DOHH2 (cell line): ENCODE measurements around the gene SMAP2.

Source experiments
- H3F3A ChIP-seq: fragments of 200-600 bp; sonication (generic), shearing (Covaris generic); 2 replicates; pipeline ENCODE4 v1.6.0; 2016; ENCODE audit warnings: antibody characterized with exemption, mild to moderate bottlenecking; ENCODE audit not compliant: control insufficient read depth, insufficient read depth
- H3K27ac ChIP-seq: fragments of 200-600 bp; sonication (generic); 2 replicates; pipeline ENCODE4 v1.5.1; 2014; ENCODE audit warnings: low read depth, mild to moderate bottlenecking, low read length, moderate library complexity
- H3K27me3 ChIP-seq: fragments of 200-600 bp; sonication (generic); 2 replicates; pipeline ENCODE4 v1.6.1; 2014; ENCODE audit warnings: mild to moderate bottlenecking, low read length, mixed read lengths; ENCODE audit not compliant: control insufficient read depth
- H3K36me3 ChIP-seq: fragments of 200-600 bp; sonication (generic); 2 replicates; pipeline ENCODE4 v1.6.1; 2014; ENCODE audit warnings: mild to moderate bottlenecking, low read length, moderate library complexity, mixed read lengths; ENCODE audit not compliant: control insufficient read depth
- H3K4me1 ChIP-seq: fragments of 200-600 bp; sonication (generic); 2 replicates; pipeline ENCODE4 v1.6.1; 2014; ENCODE audit warnings: mild to moderate bottlenecking, low read length, mixed read lengths; ENCODE audit not compliant: control insufficient read depth
- H3K4me2 ChIP-seq: fragments of 200-600 bp; sonication (generic); 2 replicates; pipeline ENCODE4 v1.6.0; 2014; ENCODE audit warnings: mild to moderate bottlenecking, low read length, moderate library complexity
- H3K4me3 ChIP-seq: fragments of 200-600 bp; sonication (generic); 2 replicates; pipeline ENCODE4 v1.5.1; 2014; ENCODE audit warnings: mild to moderate bottlenecking, low read length, mixed read lengths
- H3K79me2 ChIP-seq: fragments of 200-600 bp; sonication (generic); 2 replicates; pipeline ENCODE4 v1.6.1; 2014; ENCODE audit warnings: mild to moderate bottlenecking, low read length, mixed read lengths; ENCODE audit not compliant: control insufficient read depth
- H3K9me2 ChIP-seq: fragments of 200-600 bp; sonication (generic); replicated peaks from 2 replicates; pipeline ENCODE4 v1.6.1; 2014; ENCODE audit warnings: mild to moderate bottlenecking, low read length, mixed read lengths; ENCODE audit not compliant: control insufficient read depth
- H3K9me3 ChIP-seq: fragments of 200-600 bp; sonication (generic); 2 replicates; pipeline ENCODE4 v1.6.1; 2014; ENCODE audit warnings: antibody characterized with exemption, low read length, mixed read lengths; ENCODE audit not compliant: control insufficient read depth, insufficient read depth
- H4K20me1 ChIP-seq: fragments of 200-600 bp; sonication (generic); 2 replicates; pipeline ENCODE4 v1.6.0; 2014; ENCODE audit warnings: low read depth, mild to moderate bottlenecking, antibody characterized with exemption, low read length, moderate library complexity; ENCODE audit not compliant: control insufficient read depth, insufficient read depth
- EZH2phosphoT487 ChIP-seq: fragments of 200-600 bp; sonication (generic); IDR thresholded peaks from 2 replicates; pipeline ENCODE4 v1.6.1; 2017; ENCODE audit warnings: borderline replicate concordance, mild to moderate bottlenecking, antibody characterized with exemption, low read length, moderate library complexity, mixed read lengths
- TF ChIP-seq, protein P1 (sequence below): fragments of 200-600 bp; sonication (generic); IDR thresholded peaks from one replicate; pipeline ENCODE4 v1.5.1; 2014; ENCODE audit warnings: antibody characterized with exemption, mild to moderate bottlenecking, low read depth, low read length; ENCODE audit not compliant: poor library complexity, severe bottlenecking

SMAP2 gene

GRCh38 chr1:40391688-40392145 is 18.2 kb downstream of the SMAP2 start:
- TF ChIP-seq, protein P1, sequence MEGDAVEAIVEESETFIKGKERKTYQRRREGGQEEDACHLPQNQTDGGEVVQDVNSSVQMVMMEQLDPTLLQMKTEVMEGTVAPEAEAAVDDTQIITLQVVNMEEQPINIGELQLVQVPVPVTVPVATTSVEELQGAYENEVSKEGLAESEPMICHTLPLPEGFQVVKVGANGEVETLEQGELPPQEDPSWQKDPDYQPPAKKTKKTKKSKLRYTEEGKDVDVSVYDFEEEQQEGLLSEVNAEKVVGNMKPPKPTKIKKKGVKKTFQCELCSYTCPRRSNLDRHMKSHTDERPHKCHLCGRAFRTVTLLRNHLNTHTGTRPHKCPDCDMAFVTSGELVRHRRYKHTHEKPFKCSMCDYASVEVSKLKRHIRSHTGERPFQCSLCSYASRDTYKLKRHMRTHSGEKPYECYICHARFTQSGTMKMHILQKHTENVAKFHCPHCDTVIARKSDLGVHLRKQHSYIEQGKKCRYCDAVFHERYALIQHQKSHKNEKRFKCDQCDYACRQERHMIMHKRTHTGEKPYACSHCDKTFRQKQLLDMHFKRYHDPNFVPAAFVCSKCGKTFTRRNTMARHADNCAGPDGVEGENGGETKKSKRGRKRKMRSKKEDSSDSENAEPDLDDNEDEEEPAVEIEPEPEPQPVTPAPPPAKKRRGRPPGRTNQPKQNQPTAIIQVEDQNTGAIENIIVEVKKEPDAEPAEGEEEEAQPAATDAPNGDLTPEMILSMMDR: no peak
- TF ChIP-seq EZH2phosphoT487: no peak
- peaks cover 6% of the 10 kb centered on the region; the same call in 1 of the 2 replicates for H4K20me1 ChIP-seq
- no peaks in the 10 kb centered on the region for H3K27me3 ChIP-seq
- peaks cover 26% of the 10 kb centered on the region for H3K36me3 ChIP-seq
- H3K9me3 ChIP-seq: no peaks in the 10 kb centered on the region
- H3K4me2 ChIP-seq: peak overlapping the region; percentile 66
- peaks cover 98% of the 10 kb centered on the region for H3K79me2 ChIP-seq
- H3K27ac ChIP-seq: peak overlapping the region; percentile 61
- H3K9me2 ChIP-seq: no peaks in the 10 kb centered on the region
- peak overlapping the region; percentile 57 for H3K4me3 ChIP-seq
- H3K4me1 ChIP-seq: peaks cover 91% of the 10 kb centered on the region
- H3F3A ChIP-seq: peaks cover 10% of the 10 kb centered on the region

- Histone ChIP-seq H4K20me1 (peaks cover 6% of the 10 kb centered on the region; the same call in 1 of the 2 replicates), H3K4me2 (peak overlapping the region; percentile 66), H3K36me3 (peaks cover 26% of the 10 kb centered on the region), H3K4me1 (peaks cover 91% of the 10 kb centered on the region), H3K27me3 (no peaks in the 10 kb centered on the region), H3K27ac (peak overlapping the region; percentile 61), H3K9me3 (no peaks in the 10 kb centered on the region), H3K79me2 (peaks cover 98% of the 10 kb centered on the region), H3K4me3 (peak overlapping the region; percentile 57), H3F3A (peaks cover 9% of the 10 kb centered on the region; the same call in 1 of the 2 replicates), H3K9me2 (no peaks in the 10 kb centered on the region)
- TF ChIP-seq EZH2phosphoT487: no peak
- TF ChIP-seq, protein P1: no peak
Observed at GRCh38 chr1:40392221-40392620, 18.7 kb downstream of the SMAP2 start.

- Histone ChIP-seq H3K9me3 (no peaks in the 10 kb centered on the region), H3K4me1 (peaks cover 92% of the 10 kb centered on the region), H3K79me2 (peaks cover 98% of the 10 kb centered on the region), H3K9me2 (no peaks in the 10 kb centered on the region), H3K27me3 (no peaks in the 10 kb centered on the region), H3K36me3 (peaks cover 23% of the 10 kb centered on the region), H3K4me3 (peak overlapping the region; percentile 31; the same call in 1 of the 2 replicates), H3K27ac (peak overlapping the region; percentile 61), H3K4me2 (peak overlapping the region; percentile 66), H3F3A (peaks cover 9% of the 10 kb centered on the region; the same call in 1 of the 2 replicates), H4K20me1 (peaks cover 6% of the 10 kb centered on the region; the same call in 1 of the 2 replicates)
- no peak for TF ChIP-seq EZH2phosphoT487
- TF ChIP-seq, protein P1: no peak
Observed at GRCh38 chr1:40393173-40393572, 19.6 kb downstream of the SMAP2 start.
